Loucy (cell line): Measurements from ENCODE around the gene ARIH1.

Experiments
- H2AFZ ChIP-seq: fragments of 200-600 bp; sonication (generic); 2 replicates; pipeline ENCODE4 v1.6.0; 2016; ENCODE audit warnings: antibody characterized with exemption, mild to moderate bottlenecking, low read length, moderate library complexity
- H3F3A ChIP-seq: fragments of 200-600 bp; 2 replicates; pipeline ENCODE4 v1.6.0; 2016; ENCODE audit warnings: antibody characterized with exemption, low read depth, mild to moderate bottlenecking
- H3K27me3 ChIP-seq: fragments of 200-600 bp; sonication (generic); 2 replicates; pipeline ENCODE4 v1.6.1; 2014; ENCODE audit warnings: low read length, mild to moderate bottlenecking; ENCODE audit not compliant: insufficient read depth, poor library complexity, severe bottlenecking
- H3K36me3 ChIP-seq: fragments of 200-600 bp; sonication (generic); 2 replicates; pipeline ENCODE4 v1.6.1; 2016; ENCODE audit warnings: low read length; ENCODE audit not compliant: insufficient read depth
- H3K4me1 ChIP-seq: fragments of 200-600 bp; sonication (generic); 2 replicates; pipeline ENCODE4 v1.5.1; 2014; ENCODE audit warnings: low read length, mild to moderate bottlenecking; ENCODE audit not compliant: insufficient read depth, poor library complexity, severe bottlenecking
- H3K4me2 ChIP-seq: fragments of 200-600 bp; sonication (generic); 2 replicates; pipeline ENCODE4 v1.6.0; 2014; ENCODE audit warnings: antibody characterized with exemption, low read length, low read depth, mild to moderate bottlenecking; ENCODE audit not compliant: poor library complexity, severe bottlenecking
- H3K4me3 ChIP-seq: fragments of 200-600 bp; sonication (generic); 2 replicates; pipeline ENCODE4 v1.5.1; 2014; ENCODE audit warnings: low read length, mild to moderate bottlenecking, mixed read lengths; ENCODE audit not compliant: poor library complexity, severe bottlenecking
- H3K79me2 ChIP-seq: fragments of 200-600 bp; sonication (generic); 2 replicates; pipeline ENCODE4 v1.6.1; 2014; ENCODE audit warnings: low read length; ENCODE audit not compliant: insufficient read depth
- H3K9ac ChIP-seq: fragments of 200-600 bp; sonication (generic); 2 replicates; pipeline ENCODE4 v1.6.0; 2014; ENCODE audit warnings: mild to moderate bottlenecking, low read depth, low read length, moderate library complexity; ENCODE audit not compliant: poor library complexity, severe bottlenecking
- H3K9me2 ChIP-seq: fragments of 200-600 bp; sonication (generic); replicated peaks from 2 replicates; pipeline ENCODE4 v1.6.1; 2016; ENCODE audit warnings: low read depth, low read length, mixed read lengths
- H3K9me3 ChIP-seq: fragments of 200-600 bp; sonication (generic); 2 replicates; pipeline ENCODE4 v1.6.1; 2014; ENCODE audit warnings: mild to moderate bottlenecking, antibody characterized with exemption, low read length, low read depth; ENCODE audit not compliant: insufficient read depth
- H4K20me1 ChIP-seq: fragments of 200-600 bp; sonication (generic); 2 replicates; pipeline ENCODE4 v1.6.0; 2014; ENCODE audit warnings: antibody characterized with exemption, low read length, mild to moderate bottlenecking; ENCODE audit not compliant: insufficient read depth, poor library complexity, severe bottlenecking
- CTCF ChIP-seq: fragments of 200-600 bp; sonication (generic); conservative IDR thresholded peaks from 2 replicates; pipeline ENCODE4 v1.5.1; 2014; ENCODE audit warnings: mild to moderate bottlenecking, antibody characterized with exemption, low read length
- EZH2phosphoT487 ChIP-seq: fragments of 200-600 bp; IDR thresholded peaks from 2 replicates; pipeline ENCODE4 v1.6.1; 2018; ENCODE audit warnings: antibody characterized with exemption, mild to moderate bottlenecking, moderate library complexity, borderline replicate concordance

Gene ARIH1

GRCh38 chr15:72538931-72539330, 64.8 kb downstream of the ARIH1 start:
- no peak for TF ChIP-seq EZH2phosphoT487
- no peak for TF ChIP-seq CTCF
- Histone ChIP-seq H2AFZ (no peak overlapping the region), H3F3A (no peaks in the 10 kb centered on the region), H3K9ac (no peak overlapping the region), H3K4me1 (peaks cover 23% of the 10 kb centered on the region), H3K4me2 (no peak overlapping the region), H3K36me3 (peaks cover 8% of the 10 kb centered on the region), H3K9me3 (peaks cover 11% of the 10 kb centered on the region), H4K20me1 (peaks cover 56% of the 10 kb centered on the region), H3K79me2 (peaks cover 88% of the 10 kb centered on the region), H3K9me2 (no peaks in the 10 kb centered on the region), H3K27me3 (no peaks in the 10 kb centered on the region), H3K4me3 (no peak overlapping the region)

- H4K20me1 ChIP-seq: peaks cover 49% of the 10 kb centered on the region
- no peak overlapping the region for H3K4me3 ChIP-seq
- H3K4me1 ChIP-seq: peaks cover 14% of the 10 kb centered on the region
- TF ChIP-seq EZH2phosphoT487 (no peak), CTCF (no peak)
- peaks cover 22% of the 10 kb centered on the region for H3K36me3 ChIP-seq
- H3K9me3 ChIP-seq: peaks cover 11% of the 10 kb centered on the region
- H3K4me2 ChIP-seq: no peak overlapping the region
- H3K9ac ChIP-seq: no peak overlapping the region
- H3K79me2 ChIP-seq: peaks cover 88% of the 10 kb centered on the region
- no peaks in the 10 kb centered on the region for H3K27me3 ChIP-seq
- no peak overlapping the region for H2AFZ ChIP-seq
- no peaks in the 10 kb centered on the region for H3K9me2 ChIP-seq
- no peaks in the 10 kb centered on the region for H3F3A ChIP-seq
Observed at GRCh38 chr15:72540606-72541237, 66.6 kb downstream of the ARIH1 start.

- no peak overlapping the region for H3K4me2 ChIP-seq
- TF ChIP-seq EZH2phosphoT487: no peak
- no peak for TF ChIP-seq CTCF
- peaks cover 39% of the 10 kb centered on the region for H4K20me1 ChIP-seq
- H3K79me2 ChIP-seq: peaks cover 78% of the 10 kb centered on the region
- H3K36me3 ChIP-seq: peaks cover 31% of the 10 kb centered on the region
- no peak overlapping the region for H2AFZ ChIP-seq
- H3K27me3 ChIP-seq: no peaks in the 10 kb centered on the region
- H3K4me3 ChIP-seq: no peak overlapping the region
- H3K4me1 ChIP-seq: peaks cover 4% of the 10 kb centered on the region
- no peak overlapping the region for H3K9ac ChIP-seq
- H3K9me2 ChIP-seq: no peaks in the 10 kb centered on the region
- no peaks in the 10 kb centered on the region for H3F3A ChIP-seq
- H3K9me3 ChIP-seq: peaks cover 11% of the 10 kb centered on the region
Observed at GRCh38 chr15:72541674-72542073, 67.5 kb downstream of the ARIH1 start.
